HEK293 (cell line): ENCODE results near the gene NANOS2.
A peak's percentile ranks its signal among the peaks of the same experiment; 100 is the strongest.

Source experiments
- EGR2 ChIP-seq: fragments of 450-650 bp; formaldehyde crosslinking; IDR thresholded peaks from 2 replicates; pipeline ENCODE4 v1.5.1; 2016; ENCODE audit warnings: low read depth, missing biosample characterization, missing genetic modification characterization
- GLIS1 ChIP-seq: fragments of 450-650 bp; formaldehyde crosslinking; IDR thresholded peaks from 2 replicates; pipeline ENCODE4 v1.5.1; 2016; ENCODE audit warnings: missing biosample characterization, missing genetic modification characterization
- HOXC10 ChIP-seq: sonication (generic); formaldehyde crosslinking; IDR thresholded peaks from 2 replicates; pipeline ENCODE4 v1.8.1; 2023; ENCODE audit warnings: mild to moderate bottlenecking, missing genetic modification reagents
- MYNN ChIP-seq: fragments of 450-650 bp; formaldehyde crosslinking; IDR thresholded peaks from 2 replicates; pipeline ENCODE4 v1.5.1; 2016; ENCODE audit warnings: missing biosample characterization, missing genetic modification characterization, borderline replicate concordance
- OSR2 ChIP-seq: fragments of 450-650 bp; formaldehyde crosslinking; IDR thresholded peaks from 2 replicates; pipeline ENCODE4 v1.5.1; 2016; ENCODE audit warnings: missing biosample characterization, missing genetic modification characterization
- SCRT2 ChIP-seq: fragments of 450-650 bp; formaldehyde crosslinking; IDR thresholded peaks from 2 replicates; pipeline ENCODE4 v1.5.1; 2016; ENCODE audit warnings: missing biosample characterization, missing genetic modification characterization
- ZBTB7A ChIP-seq: fragments of 450-650 bp; formaldehyde crosslinking; IDR thresholded peaks from 2 replicates; pipeline ENCODE4 v1.5.1; 2016; ENCODE audit warnings: low read depth, missing biosample characterization, missing genetic modification characterization
- ZNF174 ChIP-seq: fragments of 450-650 bp; formaldehyde crosslinking; IDR thresholded peaks from 2 replicates; pipeline ENCODE4 v1.5.0; 2017; ENCODE audit warnings: missing biosample characterization, mild to moderate bottlenecking, missing genetic modification characterization
- ZNF175 ChIP-seq: fragments of 450-650 bp; formaldehyde crosslinking; IDR thresholded peaks from 2 replicates; pipeline ENCODE4 v1.5.1; 2016; ENCODE audit warnings: missing biosample characterization, missing genetic modification characterization
- ZNF248 ChIP-seq: fragments of 450-650 bp; formaldehyde crosslinking; IDR thresholded peaks from 2 replicates; pipeline ENCODE4 v1.5.1; 2017; ENCODE audit warnings: missing biosample characterization, missing genetic modification characterization
- ZNF366 ChIP-seq: fragments of 450-650 bp; formaldehyde crosslinking; conservative IDR thresholded peaks from 2 replicates; pipeline ENCODE4 v1.5.1; 2016; ENCODE audit warnings: missing biosample characterization, missing genetic modification characterization
- ZNF558 ChIP-seq: fragments of 450-650 bp; formaldehyde crosslinking; IDR thresholded peaks from 2 replicates; pipeline ENCODE4 v1.5.1; 2016; ENCODE audit warnings: missing biosample characterization, missing genetic modification characterization
- ZNF600 ChIP-seq: fragments of 450-650 bp; formaldehyde crosslinking; IDR thresholded peaks from 2 replicates; pipeline ENCODE4 v1.5.1; 2016; ENCODE audit warnings: missing biosample characterization, missing genetic modification characterization
- ZNF677 ChIP-seq: fragments of 450-650 bp; IDR thresholded peaks from 2 replicates; pipeline ENCODE4 v1.5.0; 2018; ENCODE audit warnings: missing biosample characterization, mild to moderate bottlenecking, missing genetic modification characterization, moderate library complexity
- ZNF747 ChIP-seq: fragments of 450-650 bp; formaldehyde crosslinking; IDR thresholded peaks from 2 replicates; pipeline ENCODE4 v1.5.1; 2016; ENCODE audit warnings: missing biosample characterization, missing genetic modification characterization
- ZXDB ChIP-seq: fragments of 450-650 bp; formaldehyde crosslinking; IDR thresholded peaks from 2 replicates; pipeline ENCODE4 v1.5.1; 2016; ENCODE audit warnings: missing biosample characterization, missing genetic modification characterization
- TF ChIP-seq, protein P1 (sequence below): fragments of 450-650 bp; formaldehyde crosslinking; conservative IDR thresholded peaks from 2 replicates; pipeline ENCODE4 v1.5.1; 2016; ENCODE audit warnings: low read depth, missing biosample characterization, missing genetic modification characterization
- TF ChIP-seq, protein P2 (sequence below): fragments of 450-650 bp; formaldehyde crosslinking; conservative IDR thresholded peaks from 2 replicates; pipeline ENCODE4 v1.5.1; 2016; ENCODE audit warnings: low read depth, missing biosample characterization, missing genetic modification characterization
- TF ChIP-seq, protein P3 (sequence below): fragments of 450-650 bp; formaldehyde crosslinking; IDR thresholded peaks from 2 replicates; pipeline ENCODE4 v1.5.1; 2016; ENCODE audit warnings: missing biosample characterization, missing genetic modification characterization
- TF ChIP-seq, protein P4 (sequence below): fragments of 450-650 bp; formaldehyde crosslinking; IDR thresholded peaks from 2 replicates; pipeline ENCODE4 v1.5.1; 2016; ENCODE audit warnings: missing biosample characterization, missing genetic modification characterization, low read depth
- TF ChIP-seq, protein P5 (sequence below): fragments of 450-650 bp; formaldehyde crosslinking; IDR thresholded peaks from 2 replicates; pipeline ENCODE4; 2016; ENCODE audit warnings: missing biosample characterization, missing genetic modification characterization
- TF ChIP-seq, protein P6 (sequence below): fragments of 450-650 bp; formaldehyde crosslinking; IDR thresholded peaks from 2 replicates; pipeline ENCODE4 v1.5.1; 2016; ENCODE audit warnings: missing biosample characterization, missing genetic modification characterization

Gene NANOS2

DNA sequence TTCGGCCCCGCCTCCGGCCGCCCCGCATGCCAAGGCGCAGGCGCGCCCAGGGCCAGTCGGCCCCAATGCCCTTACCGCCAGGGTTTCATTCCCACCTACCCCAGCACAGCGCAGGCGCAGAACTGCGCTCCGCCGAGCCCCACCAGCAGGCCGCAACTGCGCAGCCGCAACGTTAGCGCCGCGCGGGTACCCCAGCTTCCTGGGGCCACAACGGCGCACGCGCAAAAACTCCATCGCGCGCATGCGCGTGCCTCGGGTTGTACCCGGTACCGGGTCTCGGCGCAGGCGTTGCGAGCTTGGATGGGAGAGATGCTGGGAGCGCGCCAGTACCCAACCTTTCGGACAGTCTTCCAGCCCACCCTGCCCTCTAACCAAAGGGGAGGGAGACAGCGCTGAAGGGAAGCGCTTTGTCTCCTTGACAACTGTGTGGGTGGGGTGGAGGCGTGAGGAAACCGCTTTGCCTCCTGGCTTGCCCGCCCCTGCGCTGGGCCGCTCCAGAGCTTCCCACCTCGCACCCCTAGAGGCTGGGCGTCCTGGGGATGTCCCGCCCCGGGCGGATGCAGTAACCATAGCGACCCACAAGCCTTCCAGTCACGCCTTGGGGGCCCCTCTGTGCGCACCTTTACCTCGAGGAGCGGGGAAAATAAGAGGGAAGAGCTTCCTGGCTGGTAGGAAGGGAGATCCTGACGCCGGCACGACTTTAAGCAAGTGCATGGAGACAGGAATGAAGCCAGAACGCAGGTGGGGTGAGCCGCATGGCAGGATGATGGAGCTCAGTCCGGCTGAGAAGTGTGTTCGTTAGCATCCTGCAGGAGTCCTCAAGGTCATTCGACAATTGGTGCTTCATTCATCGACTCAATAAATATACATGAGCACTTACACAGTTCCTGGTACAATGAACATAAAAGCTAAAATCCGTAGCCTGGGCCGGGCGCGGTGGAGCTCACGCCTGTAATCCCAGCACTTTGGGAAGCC, 11.6 kb downstream of the NANOS2 start (continued):
- TF ChIP-seq, protein P1, sequence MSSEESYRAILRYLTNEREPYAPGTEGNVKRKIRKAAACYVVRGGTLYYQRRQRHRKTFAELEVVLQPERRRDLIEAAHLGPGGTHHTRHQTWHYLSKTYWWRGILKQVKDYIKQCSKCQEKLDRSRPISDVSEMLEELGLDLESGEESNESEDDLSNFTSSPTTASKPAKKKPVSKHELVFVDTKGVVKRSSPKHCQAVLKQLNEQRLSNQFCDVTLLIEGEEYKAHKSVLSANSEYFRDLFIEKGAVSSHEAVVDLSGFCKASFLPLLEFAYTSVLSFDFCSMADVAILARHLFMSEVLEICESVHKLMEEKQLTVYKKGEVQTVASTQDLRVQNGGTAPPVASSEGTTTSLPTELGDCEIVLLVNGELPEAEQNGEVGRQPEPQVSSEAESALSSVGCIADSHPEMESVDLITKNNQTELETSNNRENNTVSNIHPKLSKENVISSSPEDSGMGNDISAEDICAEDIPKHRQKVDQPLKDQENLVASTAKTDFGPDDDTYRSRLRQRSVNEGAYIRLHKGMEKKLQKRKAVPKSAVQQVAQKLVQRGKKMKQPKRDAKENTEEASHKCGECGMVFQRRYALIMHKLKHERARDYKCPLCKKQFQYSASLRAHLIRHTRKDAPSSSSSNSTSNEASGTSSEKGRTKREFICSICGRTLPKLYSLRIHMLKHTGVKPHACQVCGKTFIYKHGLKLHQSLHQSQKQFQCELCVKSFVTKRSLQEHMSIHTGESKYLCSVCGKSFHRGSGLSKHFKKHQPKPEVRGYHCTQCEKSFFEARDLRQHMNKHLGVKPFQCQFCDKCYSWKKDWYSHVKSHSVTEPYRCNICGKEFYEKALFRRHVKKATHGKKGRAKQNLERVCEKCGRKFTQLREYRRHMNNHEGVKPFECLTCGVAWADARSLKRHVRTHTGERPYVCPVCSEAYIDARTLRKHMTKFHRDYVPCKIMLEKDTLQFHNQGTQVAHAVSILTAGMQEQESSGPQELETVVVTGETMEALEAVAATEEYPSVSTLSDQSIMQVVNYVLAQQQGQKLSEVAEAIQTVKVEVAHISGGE (tag by site-specific recombination), result peak; percentile 41; the same call in 1 of the 2 replicates
- no peak for TF ChIP-seq ZNF677 (tag by site-specific recombination)
- peak; percentile 29; the same call in 1 of the 2 replicates for TF ChIP-seq ZNF600 (tag by site-specific recombination)
- TF ChIP-seq SCRT2 (tag by site-specific recombination), result no peak
- TF ChIP-seq EGR2 (tag by site-specific recombination), result peak; percentile 87
- peak; percentile 79 for TF ChIP-seq ZXDB
- no peak for TF ChIP-seq ZNF747 (tag by site-specific recombination)
- TF ChIP-seq, protein P2, sequence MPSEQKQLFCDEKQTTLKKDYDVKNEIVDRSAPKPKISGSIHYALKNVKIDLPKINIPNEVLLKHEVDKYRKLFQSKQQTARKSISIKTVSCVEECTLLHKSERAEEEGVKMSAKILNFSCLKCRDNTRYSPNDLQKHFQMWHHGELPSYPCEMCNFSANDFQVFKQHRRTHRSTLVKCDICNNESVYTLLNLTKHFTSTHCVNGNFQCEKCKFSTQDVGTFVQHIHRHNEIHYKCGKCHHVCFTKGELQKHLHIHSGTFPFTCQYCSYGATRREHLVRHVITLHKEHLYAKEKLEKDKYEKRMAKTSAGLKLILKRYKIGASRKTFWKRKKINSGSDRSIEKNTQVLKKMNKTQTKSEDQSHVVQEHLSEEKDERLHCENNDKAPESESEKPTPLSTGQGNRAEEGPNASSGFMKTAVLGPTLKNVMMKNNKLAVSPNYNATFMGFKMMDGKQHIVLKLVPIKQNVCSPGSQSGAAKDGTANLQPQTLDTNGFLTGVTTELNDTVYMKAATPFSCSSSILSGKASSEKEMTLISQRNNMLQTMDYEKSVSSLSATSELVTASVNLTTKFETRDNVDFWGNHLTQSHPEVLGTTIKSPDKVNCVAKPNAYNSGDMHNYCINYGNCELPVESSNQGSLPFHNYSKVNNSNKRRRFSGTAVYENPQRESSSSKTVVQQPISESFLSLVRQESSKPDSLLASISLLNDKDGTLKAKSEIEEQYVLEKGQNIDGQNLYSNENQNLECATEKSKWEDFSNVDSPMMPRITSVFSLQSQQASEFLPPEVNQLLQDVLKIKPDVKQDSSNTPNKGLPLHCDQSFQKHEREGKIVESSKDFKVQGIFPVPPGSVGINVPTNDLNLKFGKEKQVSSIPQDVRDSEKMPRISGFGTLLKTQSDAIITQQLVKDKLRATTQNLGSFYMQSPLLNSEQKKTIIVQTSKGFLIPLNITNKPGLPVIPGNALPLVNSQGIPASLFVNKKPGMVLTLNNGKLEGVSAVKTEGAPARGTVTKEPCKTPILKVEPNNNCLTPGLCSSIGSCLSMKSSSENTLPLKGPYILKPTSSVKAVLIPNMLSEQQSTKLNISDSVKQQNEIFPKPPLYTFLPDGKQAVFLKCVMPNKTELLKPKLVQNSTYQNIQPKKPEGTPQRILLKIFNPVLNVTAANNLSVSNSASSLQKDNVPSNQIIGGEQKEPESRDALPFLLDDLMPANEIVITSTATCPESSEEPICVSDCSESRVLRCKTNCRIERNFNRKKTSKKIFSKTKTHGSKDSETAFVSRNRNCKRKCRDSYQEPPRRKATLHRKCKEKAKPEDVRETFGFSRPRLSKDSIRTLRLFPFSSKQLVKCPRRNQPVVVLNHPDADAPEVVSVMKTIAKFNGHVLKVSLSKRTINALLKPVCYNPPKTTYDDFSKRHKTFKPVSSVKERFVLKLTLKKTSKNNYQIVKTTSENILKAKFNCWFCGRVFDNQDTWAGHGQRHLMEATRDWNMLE (tag by site-specific recombination), result no peak
- peak; percentile 81 for TF ChIP-seq GLIS1 (tag by site-specific recombination)
- no peak for TF ChIP-seq ZNF174 (tag by site-specific recombination)
- TF ChIP-seq, protein P3, sequence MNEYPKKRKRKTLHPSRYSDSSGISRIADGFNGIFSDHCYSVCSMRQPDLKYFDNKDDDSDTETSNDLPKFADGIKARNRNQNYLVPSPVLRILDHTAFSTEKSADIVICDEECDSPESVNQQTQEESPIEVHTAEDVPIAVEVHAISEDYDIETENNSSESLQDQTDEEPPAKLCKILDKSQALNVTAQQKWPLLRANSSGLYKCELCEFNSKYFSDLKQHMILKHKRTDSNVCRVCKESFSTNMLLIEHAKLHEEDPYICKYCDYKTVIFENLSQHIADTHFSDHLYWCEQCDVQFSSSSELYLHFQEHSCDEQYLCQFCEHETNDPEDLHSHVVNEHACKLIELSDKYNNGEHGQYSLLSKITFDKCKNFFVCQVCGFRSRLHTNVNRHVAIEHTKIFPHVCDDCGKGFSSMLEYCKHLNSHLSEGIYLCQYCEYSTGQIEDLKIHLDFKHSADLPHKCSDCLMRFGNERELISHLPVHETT (tag by site-specific recombination), result no peak
- TF ChIP-seq MYNN (tag by site-specific recombination), result no peak
- no peak for TF ChIP-seq ZNF248 (tag by site-specific recombination)
- TF ChIP-seq ZNF366 (tag by site-specific recombination), result no peak
- TF ChIP-seq, protein P4, sequence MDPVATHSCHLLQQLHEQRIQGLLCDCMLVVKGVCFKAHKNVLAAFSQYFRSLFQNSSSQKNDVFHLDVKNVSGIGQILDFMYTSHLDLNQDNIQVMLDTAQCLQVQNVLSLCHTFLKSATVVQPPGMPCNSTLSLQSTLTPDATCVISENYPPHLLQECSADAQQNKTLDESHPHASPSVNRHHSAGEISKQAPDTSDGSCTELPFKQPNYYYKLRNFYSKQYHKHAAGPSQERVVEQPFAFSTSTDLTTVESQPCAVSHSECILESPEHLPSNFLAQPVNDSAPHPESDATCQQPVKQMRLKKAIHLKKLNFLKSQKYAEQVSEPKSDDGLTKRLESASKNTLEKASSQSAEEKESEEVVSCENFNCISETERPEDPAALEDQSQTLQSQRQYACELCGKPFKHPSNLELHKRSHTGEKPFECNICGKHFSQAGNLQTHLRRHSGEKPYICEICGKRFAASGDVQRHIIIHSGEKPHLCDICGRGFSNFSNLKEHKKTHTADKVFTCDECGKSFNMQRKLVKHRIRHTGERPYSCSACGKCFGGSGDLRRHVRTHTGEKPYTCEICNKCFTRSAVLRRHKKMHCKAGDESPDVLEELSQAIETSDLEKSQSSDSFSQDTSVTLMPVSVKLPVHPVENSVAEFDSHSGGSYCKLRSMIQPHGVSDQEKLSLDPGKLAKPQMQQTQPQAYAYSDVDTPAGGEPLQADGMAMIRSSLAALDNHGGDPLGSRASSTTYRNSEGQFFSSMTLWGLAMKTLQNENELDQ (tag by site-specific recombination), result no peak
- TF ChIP-seq OSR2 (tag by site-specific recombination), result no peak
- TF ChIP-seq ZNF558 (tag by site-specific recombination), result no peak
- no peak for TF ChIP-seq ZNF175 (tag by site-specific recombination)
- no peak for TF ChIP-seq ZBTB7A
- TF ChIP-seq, protein P5, sequence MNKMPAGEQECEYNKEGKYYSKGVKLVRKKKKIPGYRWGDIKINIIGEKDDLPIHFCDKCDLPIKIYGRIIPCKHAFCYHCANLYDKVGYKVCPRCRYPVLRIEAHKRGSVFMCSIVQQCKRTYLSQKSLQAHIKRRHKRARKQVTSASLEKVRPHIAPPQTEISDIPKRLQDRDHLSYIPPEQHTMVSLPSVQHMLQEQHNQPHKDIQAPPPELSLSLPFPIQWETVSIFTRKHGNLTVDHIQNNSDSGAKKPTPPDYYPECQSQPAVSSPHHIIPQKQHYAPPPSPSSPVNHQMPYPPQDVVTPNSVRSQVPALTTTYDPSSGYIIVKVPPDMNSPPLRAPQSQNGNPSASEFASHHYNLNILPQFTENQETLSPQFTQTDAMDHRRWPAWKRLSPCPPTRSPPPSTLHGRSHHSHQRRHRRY (tag by site-specific recombination), result no peak
- TF ChIP-seq HOXC10 (CRISPR knock-in tag), result no peak
- TF ChIP-seq, protein P6, sequence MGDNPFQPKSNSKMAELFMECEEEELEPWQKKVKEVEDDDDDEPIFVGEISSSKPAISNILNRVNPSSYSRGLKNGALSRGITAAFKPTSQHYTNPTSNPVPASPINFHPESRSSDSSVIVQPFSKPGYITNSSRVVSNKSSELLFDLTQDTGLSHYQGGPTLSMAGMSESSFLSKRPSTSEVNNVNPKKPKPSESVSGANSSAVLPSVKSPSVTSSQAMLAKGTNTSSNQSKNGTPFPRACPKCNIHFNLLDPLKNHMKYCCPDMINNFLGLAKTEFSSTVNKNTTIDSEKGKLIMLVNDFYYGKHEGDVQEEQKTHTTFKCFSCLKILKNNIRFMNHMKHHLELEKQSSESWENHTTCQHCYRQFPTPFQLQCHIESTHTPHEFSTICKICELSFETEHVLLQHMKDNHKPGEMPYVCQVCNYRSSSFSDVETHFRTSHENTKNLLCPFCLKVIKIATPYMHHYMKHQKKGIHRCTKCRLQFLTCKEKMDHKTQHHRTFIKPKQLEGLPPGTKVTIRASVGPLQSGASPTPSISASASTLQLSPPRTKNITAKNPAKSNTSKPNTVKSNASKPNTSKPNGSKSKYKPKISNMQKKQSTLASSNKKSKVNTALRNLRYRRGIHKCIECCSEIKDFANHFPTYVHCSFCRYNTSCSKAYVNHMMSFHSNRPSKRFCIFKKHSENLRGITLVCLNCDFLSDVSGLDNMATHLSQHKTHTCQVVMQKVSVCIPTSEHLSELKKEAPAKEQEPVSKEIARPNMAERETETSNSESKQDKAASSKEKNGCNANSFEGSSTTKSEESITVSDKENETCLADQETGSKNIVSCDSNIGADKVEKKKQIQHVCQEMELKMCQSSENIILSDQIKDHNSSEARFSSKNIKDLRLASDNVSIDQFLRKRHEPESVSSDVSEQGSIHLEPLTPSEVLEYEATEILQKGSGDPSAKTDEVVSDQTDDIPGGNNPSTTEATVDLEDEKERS (tag by site-specific recombination), result 0 out of 2 replicates have a peak, but pooled peaks have one; percentile 14
